HG03378 (cell line): ENCODE results near the gene DNMBP.
A peak's percentile ranks its signal among the peaks of the same experiment; 100 is the strongest.

Source experiments
- ATAC-seq: cut with Tn5 transposase; IDR thresholded peaks from one replicate; pipeline ENCODE4 v1.9.1; 2021; ENCODE audit warnings: mild to moderate bottlenecking, moderate library complexity; ENCODE audit not compliant: unreplicated experiment

DNMBP gene, protein sequence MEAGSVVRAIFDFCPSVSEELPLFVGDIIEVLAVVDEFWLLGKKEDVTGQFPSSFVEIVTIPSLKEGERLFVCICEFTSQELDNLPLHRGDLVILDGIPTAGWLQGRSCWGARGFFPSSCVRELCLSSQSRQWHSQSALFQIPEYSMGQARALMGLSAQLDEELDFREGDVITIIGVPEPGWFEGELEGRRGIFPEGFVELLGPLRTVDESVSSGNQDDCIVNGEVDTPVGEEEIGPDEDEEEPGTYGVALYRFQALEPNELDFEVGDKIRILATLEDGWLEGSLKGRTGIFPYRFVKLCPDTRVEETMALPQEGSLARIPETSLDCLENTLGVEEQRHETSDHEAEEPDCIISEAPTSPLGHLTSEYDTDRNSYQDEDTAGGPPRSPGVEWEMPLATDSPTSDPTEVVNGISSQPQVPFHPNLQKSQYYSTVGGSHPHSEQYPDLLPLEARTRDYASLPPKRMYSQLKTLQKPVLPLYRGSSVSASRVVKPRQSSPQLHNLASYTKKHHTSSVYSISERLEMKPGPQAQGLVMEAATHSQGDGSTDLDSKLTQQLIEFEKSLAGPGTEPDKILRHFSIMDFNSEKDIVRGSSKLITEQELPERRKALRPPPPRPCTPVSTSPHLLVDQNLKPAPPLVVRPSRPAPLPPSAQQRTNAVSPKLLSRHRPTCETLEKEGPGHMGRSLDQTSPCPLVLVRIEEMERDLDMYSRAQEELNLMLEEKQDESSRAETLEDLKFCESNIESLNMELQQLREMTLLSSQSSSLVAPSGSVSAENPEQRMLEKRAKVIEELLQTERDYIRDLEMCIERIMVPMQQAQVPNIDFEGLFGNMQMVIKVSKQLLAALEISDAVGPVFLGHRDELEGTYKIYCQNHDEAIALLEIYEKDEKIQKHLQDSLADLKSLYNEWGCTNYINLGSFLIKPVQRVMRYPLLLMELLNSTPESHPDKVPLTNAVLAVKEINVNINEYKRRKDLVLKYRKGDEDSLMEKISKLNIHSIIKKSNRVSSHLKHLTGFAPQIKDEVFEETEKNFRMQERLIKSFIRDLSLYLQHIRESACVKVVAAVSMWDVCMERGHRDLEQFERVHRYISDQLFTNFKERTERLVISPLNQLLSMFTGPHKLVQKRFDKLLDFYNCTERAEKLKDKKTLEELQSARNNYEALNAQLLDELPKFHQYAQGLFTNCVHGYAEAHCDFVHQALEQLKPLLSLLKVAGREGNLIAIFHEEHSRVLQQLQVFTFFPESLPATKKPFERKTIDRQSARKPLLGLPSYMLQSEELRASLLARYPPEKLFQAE (N-terminal part only)

DNA sequence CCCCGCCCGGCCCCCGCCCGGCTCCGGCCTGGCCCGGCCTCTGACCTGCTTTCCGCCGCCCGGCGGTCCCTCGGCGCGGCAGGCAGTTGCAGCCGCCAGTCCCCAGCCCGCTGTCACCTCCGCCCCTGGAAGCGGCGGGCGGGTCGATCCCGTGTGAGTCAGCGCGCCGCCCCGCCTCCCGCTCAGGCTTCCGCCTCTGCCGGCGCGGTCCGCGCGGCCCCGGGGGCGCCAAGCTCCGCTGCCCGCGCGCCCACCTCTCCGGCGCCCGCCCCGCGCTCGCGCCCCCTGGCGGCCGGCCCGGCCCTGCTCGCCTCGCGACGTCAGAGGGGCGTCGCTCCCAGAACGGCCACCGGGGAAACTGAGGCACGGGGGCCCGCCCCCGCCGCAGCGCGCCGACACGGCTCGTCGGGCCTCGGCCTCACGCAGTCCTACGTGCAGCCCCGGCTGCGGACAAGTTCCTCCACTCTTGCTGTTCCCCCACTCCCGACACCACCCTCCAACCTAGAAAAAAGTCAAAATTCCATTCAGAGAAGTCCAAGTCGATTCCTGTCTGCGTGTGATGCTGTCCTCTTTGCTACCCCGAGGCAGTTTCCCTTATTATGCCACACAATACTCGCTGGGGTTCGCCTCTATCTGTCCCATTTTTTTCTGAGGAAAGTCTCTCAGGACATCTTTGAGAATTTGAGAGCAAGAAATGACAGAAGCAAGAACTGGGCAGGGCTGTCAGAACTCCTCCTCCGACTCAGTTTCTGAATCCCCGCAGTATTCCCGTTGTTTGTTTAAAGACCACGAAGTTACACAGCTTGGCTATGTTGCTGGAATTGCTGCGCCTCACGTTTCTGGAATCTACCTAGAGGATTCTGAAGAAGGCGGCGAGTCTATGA, at the start of gene DNMBP:
Gene DNMBP, minus strand, starts transcription at position 155 of the 884 bp plus-strand sequence. CDS start 37,823 bp downstream, outside the sequence.
- peak; percentile 36 for ATAC-seq

DNA sequence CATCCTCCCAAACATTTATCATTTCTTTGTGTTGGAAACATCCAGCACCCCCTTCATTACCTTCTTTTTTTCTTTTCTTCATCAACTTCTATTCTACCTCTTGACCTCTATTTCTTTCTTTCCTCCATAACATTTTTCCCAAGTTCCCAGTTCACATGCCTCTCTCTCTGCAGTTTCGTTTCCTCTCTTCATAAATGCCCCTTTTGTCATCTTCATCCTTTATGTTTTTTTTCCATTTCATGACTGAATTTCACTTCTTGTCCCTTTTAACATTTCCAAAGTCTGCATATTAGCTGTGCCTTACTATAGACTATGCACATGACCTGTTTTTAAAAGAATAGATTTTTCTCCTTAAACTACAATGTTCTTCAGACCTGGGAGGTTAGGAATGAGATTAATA, 48.2 kb upstream of the DNMBP start:
- no peak for ATAC-seq

DNA sequence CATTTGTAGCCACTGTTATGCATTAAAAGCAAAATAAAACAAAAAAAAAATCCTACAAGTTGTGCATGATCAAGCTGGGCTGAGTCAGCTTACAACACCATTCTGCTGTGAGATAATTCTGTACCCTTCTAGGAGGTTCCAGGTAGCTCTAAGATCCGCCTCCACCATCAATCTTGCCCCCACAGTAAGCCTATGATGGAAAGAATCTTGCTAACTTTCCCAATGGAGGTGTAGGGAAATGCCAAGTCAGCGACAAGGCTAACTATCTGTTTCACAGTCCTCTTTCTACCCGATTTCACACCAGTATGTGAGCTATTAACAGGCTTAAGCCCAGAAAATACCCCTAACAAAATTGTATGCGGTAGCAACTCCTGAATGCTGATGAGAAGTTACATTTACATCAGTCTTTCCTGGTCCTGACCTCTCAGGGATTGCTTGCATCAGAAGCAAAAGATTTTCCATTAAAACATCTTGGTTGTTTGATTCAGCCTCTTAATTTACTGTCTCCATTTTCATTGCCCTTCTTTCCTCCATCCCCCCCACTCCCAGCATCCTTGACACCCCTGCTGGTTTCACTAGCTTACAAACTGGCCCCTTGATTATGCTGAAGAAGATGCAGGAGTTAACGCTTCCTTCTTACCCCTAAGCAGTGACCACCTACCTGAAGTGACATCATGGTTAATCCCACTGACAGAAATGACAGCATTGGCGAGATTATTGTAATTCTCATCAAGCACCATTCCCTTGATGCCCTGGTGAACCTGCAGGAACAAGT, 44.1 kb upstream of the DNMBP start:
- no peak for ATAC-seq

DNA sequence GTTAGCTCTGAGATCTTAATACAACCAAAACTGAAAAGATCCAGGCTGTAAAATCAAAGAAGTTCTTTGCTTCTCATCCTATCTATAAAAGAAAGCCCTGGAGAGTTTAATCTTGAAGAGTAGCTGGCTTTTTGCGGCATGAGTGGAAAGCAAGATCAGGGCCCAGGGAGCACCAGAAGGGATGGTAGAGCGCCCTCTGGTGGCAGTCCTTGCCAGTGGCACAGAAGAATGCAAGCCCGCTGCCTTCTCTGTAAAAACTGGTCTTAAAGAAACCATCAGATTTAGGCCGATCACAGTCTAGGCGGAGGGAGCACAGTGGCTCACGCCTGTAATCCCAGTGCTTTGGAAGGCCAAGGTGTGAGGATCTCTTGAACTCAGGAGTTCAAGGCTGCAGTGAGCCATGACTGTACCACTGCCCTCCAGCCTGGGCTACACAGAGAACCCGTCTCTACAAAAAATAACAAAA, 36.3 kb upstream of the DNMBP start:
- no peak for ATAC-seq

DNA sequence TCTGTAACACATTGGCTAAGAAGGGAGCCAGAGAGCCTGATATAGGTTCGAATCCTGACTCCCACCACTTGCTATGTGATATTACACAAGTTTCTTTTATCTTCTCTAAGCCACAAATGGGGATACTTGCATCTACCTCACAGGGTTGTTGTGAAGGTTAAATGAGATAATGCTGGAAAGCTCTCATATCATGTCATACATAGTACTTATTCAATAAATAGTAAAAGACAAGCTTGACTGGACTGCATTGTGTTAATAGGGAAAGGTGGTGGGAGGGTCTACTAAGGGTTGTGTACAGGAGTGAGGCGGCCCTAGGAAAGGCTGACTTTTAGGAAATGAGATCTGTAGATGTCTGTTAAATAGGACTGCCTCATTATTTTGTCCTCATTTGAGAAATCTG, 35.8 kb upstream of the DNMBP start:
- ATAC-seq = no peak

DNA sequence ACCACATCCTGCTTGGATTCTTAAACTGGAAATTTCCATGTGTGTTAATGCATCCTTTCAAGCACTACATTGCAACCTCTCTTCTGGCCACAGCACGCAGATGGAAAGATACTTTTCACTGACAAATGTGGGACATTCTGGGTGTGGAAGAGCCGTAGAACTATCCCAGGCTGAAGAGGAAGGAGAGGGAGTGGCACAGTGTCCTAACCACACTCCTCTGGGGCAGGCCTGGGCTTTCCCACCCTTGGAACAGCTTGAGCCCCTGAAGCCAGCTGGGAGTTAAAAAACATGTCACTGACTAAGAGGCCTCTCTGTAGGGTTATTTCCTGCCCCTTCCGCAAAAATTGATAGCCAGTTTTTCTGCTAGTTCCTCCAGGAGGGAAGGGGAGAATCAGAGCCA, 34.0 kb upstream of the DNMBP start:
- no peak for ATAC-seq

DNA sequence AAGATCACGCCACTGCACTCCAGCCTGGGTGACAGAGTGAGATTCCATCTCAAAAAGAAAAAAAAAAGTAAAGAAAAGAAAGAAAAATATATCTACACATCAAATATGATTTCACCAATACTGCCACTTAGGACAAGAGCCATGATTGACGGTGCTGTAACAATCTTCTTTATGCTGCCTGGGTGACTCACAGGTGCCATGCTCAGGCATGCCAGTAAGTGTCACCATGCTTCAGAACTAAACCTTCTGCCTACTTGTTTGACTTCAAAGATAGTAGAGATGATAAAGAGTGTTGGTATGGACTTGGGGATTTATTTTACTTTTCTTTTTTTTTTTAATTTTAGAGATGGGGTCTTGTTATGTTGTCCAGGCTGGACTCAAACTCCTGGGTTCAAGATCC, 33.6 kb upstream of the DNMBP start:
- ATAC-seq = no peak

DNA sequence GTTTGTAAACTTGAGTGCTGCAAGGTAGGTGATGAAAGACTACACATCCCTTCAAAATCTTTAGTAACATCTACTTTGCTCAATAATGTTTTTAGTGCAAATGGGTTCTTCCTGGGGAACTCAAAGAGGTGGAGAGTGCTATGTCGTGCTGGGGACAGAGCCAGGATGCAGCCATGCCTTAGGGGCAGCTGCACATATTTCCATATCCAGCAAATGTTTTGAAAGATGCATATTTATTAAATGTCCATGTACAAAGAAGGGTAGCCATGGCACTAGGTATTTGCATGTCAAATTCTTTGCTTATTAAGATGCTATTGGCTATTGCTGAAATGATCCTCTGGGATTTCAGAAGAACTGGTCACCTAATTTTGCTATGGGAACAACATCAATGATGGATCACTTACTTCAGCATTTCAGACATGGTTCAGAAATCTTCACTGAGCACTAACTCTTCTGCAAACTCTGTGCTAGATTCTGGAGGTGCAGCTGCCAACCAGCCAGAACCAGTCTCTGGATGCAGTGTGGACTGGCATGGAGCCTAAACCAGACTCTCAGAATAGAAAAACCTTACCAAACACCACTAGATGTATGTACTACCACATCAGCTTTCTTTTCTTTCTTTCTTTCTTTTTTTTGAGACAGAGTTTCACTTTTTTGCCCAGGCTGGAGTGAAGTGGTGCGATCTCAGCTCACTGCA, 31.7 kb upstream of the DNMBP start:
- ATAC-seq = no peak

DNA sequence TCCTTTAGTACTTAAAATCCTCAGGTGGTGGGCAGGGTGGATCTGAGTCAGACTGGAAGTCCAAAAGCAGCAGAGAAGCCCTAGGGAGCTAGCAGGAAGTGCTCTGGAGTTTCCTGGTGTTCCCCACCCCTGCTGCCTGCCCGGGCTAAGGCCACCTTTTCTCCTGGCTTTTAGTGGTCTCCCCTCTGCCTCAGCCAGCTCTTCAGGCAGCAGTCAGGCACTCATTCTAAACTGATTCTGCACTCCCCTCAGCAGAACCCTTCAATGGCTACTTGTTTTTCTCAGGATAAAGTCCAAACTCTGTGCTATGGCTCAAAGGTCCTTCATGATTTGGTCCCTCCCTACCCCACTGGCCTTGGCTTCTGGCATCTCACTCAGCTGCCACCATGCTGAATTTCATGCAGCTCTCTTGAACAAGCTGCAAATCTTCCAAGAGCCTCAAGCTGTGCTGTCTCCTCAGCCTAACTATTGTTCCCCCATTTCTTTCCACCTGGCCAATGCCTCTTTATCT, 28.9 kb upstream of the DNMBP start:
- ATAC-seq = no peak

DNA sequence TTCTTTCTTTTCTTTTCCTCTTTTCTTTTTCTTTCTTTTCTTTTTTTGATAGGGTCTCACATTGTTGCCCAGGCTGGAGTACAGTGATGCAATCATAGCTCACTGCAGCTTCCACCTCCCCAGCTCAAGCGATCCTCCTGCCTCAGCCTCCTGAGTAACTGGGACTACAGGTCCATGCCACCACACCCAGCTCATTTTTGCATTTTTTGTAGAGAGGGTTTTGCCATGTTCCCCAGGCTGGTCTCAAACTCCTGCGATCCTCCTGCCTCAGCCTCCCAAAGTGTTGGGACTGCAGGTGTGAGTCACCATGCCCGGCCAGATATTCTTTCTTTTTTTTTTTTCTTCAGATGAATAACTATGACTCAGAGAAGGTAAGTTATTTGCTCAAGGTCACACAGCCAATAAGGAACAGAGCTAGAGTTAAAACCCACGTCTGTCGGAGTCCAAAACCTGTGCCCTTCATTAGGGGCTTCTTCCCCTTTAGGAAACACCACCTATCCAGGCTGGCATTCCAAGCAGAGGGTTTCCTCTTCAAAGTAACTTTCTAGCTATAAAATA, 28.1 kb upstream of the DNMBP start:
- ATAC-seq = no peak

DNA sequence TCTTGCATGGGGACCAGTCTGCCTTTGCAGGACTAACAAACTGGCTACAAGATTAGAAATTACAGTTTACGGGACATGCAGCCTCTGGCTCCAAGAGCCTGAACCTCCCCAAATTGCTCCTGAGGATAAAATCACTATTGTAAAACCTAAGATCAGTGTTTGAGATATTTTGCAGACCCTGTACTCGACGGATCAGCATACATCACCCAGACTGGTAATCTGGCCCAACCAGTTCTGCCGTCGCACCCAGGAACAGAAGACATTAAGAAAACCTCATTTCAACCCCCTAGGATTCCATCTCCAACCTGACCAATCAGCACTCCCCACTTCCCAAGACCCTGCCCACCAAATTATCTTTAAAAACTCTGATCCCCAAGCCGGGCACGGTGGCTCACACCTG, 27.1 kb upstream of the DNMBP start:
- no peak for ATAC-seq

DNA sequence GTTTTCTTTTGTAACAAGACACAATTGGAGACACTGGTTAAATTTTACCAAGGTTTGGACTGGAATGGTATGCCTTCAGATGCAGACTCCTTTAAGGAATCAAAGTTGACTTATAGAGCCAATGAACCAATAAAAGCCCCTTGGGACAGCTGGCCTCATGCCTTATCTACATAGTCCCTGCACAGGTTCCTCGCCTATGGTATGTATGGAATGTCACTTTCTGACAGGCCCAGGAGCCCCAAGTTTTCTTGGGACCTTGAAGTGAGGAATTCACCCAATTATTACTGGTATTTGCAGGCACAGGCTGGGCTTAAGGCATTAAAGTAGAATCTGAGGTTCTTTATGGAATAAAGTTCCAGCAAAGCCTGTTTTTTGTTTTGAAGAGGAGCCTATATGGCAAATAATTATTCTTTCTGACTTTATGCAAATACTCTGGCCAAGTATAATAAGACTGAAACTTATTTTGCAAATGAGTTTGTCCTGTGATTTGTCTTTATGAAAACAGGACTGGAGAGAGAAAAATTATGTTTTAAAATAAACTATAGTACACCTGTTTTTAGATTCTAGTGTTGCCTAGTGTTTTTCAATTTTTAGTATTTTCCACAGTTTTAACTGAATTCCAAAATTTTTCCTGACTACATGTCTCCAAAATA, 24.1 kb upstream of the DNMBP start:
- no peak for ATAC-seq

DNA sequence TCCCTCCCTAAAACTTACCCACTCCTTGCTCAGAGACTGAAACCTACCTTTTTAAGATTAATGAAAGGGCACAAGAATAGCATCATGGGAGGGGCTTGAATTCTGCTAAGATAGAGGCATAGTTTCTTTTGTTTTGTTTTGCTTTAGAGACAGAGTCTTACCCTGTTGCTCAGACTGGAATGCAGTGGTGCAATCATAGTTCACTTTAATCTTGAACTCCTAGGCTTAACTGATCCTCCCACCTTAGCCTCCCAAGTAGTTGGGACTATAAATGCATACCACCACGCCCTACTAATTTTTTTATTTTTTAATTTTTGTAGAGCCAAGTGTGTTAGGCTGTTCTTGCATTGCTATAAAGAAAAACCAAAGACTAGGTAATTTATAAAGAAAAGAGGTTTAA, 17.7 kb upstream of the DNMBP start:
- no peak for ATAC-seq

DNA sequence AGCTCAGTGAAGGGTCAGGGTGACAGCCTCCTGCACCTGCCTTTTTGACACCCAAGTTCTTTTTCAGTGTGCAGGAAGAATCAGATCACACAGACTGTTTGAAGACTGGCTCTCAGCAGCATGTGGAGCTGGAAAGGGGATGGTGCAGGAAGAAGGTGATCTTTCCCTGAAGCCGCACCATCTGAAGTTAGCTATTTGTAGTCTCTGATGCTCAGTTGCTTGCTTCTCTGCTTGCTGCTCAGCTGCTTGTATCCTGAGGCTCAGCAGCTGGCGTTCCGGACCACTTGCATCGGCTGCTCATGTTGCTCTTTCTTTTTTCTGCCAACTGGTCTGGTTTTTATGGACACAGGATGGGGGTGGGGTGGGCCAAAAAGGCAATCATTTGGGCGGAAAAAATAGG, 15.8 kb upstream of the DNMBP start:
- ATAC-seq = no peak

DNA sequence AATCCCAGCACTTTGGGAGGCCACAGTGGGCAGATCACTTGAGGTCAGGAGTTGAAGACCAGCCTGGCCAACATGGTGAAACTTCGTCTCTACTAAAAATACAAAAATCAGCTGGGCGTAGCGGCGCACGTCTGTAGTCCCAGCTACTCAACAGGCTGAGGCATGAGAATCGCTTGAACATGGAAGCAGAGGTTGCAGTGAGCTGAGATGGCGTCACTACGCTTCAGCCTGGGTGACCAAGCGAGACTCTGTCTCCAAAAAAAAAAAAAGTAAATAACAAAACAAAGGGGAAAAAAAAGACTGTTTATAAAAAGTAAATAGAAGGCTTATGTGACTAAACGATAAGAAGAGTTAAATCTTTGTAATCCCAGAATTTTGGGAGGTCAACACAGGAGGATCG, 15.0 kb upstream of the DNMBP start:
- ATAC-seq = no peak

DNA sequence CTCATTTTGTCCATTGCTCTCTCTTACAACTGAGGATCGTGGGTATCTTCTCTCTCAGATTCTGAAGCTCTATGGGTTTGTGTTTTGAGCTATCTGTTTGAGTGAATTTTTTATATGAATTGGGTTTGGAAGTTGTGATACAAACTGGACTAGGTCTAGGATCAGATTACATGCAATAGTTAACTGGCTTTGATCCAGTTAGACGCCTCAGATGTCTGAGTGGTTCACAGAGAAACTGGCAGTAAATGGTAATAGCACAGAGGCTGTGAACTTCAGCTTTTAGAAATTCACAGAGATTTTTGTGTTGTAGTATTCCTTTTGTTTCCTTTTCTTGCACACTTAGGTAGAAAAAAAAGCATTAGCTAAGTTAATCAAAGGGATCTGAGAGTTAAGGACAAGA, 12.7 kb upstream of the DNMBP start:
- ATAC-seq = no peak

DNA sequence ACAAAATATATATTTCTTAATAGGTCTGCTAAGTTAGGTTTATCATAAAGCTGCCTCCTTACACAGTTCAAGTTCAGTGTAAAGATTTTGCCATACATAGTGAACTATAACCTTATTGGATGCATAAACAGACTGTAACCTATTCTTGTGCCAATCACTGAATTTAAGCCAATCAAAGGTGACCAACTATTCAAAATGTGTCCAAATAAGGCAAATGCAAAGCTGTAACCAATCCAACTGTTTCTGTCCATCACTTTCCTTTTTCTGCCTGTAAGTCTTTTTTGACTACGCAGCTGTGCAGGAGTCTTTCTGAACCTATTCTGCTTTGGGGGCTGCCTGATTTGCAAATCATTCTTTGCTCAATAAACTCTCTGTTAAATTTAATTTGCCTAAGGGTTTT, 11.6 kb upstream of the DNMBP start:
- no peak for ATAC-seq

DNA sequence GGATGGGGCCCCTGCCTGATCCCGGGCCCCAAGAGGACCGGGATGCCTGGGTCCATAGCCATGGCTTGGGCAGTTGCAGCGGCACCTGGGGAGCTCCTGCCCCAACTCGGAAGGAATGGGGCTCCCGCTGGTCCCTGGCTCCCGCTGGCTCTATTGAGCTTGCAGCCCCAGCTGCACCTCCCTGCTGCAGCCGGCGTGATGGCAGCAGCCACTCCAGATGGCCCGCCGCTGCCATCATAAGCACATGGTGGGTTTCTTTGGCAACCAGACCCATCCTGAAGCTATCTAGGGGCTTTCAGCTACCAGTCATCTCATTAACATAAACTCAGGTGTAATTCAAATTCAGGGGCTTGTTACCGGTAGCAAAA, 11.1 kb upstream of the DNMBP start:
- ATAC-seq = no peak
